ENCODE results near the gene MEOX1. TPM values are rescaled to one million over a fixed set of nuclear protein-coding genes. Genes with fewer than 3 reads are reported as not detected.

MEOX1 gene
- total RNA-seq, 1 experiment from 2014 or later = not detected

DNA sequence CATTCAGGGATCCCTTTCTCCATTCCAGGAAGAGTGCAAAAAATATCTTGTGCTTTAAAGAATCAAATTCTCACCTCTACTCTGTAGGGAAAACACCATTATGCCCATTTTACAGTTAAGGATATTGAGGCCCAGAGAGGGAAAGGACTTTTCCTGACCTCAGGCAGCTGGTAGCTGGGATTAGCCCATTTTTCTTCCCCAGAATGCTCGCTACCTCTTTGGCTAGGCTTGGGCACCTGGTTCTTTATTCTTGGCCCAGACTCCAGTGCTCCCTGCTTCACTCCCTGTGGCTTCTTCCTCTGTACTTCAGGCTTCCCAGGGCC lies 45.7 kb downstream of the MEOX1 start:
- Mint-ChIP-seq H3K9me3 (peaks cover 12% of the 10 kb centered on the region), H3K4me3 (no peak overlapping the region), H3K27me3 (ENCODE audit: low read depth) (no peaks in the 10 kb centered on the region; the same call in 1 of the 2 replicates), H3K36me3 (no peaks in the 10 kb centered on the region), H3K4me1 (peaks cover 4% of the 10 kb centered on the region; the same call in 1 of the 2 replicates), H3K27ac (no peak overlapping the region)
- ChIA-PET POLR2A (no interaction called here), CTCF (interaction anchor here (1.0 kb wide), 1 partner anchor 132 kb away, joined by 3 read pairs; the partner anchor contains the start of gene DHX8)
- ATAC-seq (no peak), DNase-seq (ENCODE audit: low spot score) (no peak)
- no peak for TF ChIP-seq ZNF232 (CRISPR knock-in tag; IDR thresholded peaks at IDR 0.05)
- TF ChIP-seq EMX1 (CRISPR knock-in tag; IDR thresholded peaks at IDR 0.05) = no peak
- TF ChIP-seq, protein P1, sequence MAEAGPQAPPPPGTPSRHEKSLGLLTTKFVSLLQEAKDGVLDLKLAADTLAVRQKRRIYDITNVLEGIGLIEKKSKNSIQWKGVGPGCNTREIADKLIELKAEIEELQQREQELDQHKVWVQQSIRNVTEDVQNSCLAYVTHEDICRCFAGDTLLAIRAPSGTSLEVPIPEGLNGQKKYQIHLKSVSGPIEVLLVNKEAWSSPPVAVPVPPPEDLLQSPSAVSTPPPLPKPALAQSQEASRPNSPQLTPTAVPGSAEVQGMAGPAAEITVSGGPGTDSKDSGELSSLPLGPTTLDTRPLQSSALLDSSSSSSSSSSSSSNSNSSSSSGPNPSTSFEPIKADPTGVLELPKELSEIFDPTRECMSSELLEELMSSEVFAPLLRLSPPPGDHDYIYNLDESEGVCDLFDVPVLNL (CRISPR knock-in tag; IDR thresholded peaks at IDR 0.05; ENCODE audit: borderline replicate concordance, low read depth) = no peak
- TF ChIP-seq FOXK1 (CRISPR knock-in tag; IDR thresholded peaks at IDR 0.05) = no peak
- TF ChIP-seq, protein P2, sequence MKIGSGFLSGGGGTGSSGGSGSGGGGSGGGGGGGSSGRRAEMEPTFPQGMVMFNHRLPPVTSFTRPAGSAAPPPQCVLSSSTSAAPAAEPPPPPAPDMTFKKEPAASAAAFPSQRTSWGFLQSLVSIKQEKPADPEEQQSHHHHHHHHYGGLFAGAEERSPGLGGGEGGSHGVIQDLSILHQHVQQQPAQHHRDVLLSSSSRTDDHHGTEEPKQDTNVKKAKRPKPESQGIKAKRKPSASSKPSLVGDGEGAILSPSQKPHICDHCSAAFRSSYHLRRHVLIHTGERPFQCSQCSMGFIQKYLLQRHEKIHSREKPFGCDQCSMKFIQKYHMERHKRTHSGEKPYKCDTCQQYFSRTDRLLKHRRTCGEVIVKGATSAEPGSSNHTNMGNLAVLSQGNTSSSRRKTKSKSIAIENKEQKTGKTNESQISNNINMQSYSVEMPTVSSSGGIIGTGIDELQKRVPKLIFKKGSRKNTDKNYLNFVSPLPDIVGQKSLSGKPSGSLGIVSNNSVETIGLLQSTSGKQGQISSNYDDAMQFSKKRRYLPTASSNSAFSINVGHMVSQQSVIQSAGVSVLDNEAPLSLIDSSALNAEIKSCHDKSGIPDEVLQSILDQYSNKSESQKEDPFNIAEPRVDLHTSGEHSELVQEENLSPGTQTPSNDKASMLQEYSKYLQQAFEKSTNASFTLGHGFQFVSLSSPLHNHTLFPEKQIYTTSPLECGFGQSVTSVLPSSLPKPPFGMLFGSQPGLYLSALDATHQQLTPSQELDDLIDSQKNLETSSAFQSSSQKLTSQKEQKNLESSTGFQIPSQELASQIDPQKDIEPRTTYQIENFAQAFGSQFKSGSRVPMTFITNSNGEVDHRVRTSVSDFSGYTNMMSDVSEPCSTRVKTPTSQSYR (CRISPR knock-in tag; IDR thresholded peaks at IDR 0.05) = no peak
- TF ChIP-seq SOX15 (CRISPR knock-in tag; IDR thresholded peaks at IDR 0.05) = no peak
- no peak for TF ChIP-seq GABPB1 (CRISPR knock-in tag; IDR thresholded peaks at IDR 0.05)
- TF ChIP-seq FOXP1 (CRISPR knock-in tag; IDR thresholded peaks at IDR 0.05; ENCODE audit: borderline replicate concordance) = no peak
- no peak for TF ChIP-seq NFYB (CRISPR knock-in tag; conservative IDR thresholded peaks at IDR 0.05; ENCODE audit: low read depth)
- TF ChIP-seq ELF4 (CRISPR knock-in tag; IDR thresholded peaks at IDR 0.05; ENCODE audit: low read depth) = no peak
- TF ChIP-seq, protein P3, sequence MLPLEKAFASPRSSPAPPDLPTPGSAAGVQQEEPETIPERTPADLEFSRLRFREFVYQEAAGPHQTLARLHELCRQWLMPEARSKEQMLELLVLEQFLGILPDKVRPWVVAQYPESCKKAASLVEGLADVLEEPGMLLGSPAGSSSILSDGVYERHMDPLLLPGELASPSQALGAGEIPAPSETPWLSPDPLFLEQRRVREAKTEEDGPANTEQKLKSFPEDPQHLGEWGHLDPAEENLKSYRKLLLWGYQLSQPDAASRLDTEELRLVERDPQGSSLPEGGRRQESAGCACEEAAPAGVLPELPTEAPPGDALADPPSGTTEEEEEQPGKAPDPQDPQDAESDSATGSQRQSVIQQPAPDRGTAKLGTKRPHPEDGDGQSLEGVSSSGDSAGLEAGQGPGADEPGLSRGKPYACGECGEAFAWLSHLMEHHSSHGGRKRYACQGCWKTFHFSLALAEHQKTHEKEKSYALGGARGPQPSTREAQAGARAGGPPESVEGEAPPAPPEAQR (CRISPR knock-in tag; IDR thresholded peaks at IDR 0.05) = no peak
- TF ChIP-seq, protein P4, sequence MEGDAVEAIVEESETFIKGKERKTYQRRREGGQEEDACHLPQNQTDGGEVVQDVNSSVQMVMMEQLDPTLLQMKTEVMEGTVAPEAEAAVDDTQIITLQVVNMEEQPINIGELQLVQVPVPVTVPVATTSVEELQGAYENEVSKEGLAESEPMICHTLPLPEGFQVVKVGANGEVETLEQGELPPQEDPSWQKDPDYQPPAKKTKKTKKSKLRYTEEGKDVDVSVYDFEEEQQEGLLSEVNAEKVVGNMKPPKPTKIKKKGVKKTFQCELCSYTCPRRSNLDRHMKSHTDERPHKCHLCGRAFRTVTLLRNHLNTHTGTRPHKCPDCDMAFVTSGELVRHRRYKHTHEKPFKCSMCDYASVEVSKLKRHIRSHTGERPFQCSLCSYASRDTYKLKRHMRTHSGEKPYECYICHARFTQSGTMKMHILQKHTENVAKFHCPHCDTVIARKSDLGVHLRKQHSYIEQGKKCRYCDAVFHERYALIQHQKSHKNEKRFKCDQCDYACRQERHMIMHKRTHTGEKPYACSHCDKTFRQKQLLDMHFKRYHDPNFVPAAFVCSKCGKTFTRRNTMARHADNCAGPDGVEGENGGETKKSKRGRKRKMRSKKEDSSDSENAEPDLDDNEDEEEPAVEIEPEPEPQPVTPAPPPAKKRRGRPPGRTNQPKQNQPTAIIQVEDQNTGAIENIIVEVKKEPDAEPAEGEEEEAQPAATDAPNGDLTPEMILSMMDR (IDR thresholded peaks at IDR 0.05) = no peak
- no peak for TF ChIP-seq NFATC4 (CRISPR knock-in tag; IDR thresholded peaks at IDR 0.05)
- no peak for TF ChIP-seq KAT7 (CRISPR knock-in tag; IDR thresholded peaks at IDR 0.05; ENCODE audit: borderline replicate concordance)

DNA sequence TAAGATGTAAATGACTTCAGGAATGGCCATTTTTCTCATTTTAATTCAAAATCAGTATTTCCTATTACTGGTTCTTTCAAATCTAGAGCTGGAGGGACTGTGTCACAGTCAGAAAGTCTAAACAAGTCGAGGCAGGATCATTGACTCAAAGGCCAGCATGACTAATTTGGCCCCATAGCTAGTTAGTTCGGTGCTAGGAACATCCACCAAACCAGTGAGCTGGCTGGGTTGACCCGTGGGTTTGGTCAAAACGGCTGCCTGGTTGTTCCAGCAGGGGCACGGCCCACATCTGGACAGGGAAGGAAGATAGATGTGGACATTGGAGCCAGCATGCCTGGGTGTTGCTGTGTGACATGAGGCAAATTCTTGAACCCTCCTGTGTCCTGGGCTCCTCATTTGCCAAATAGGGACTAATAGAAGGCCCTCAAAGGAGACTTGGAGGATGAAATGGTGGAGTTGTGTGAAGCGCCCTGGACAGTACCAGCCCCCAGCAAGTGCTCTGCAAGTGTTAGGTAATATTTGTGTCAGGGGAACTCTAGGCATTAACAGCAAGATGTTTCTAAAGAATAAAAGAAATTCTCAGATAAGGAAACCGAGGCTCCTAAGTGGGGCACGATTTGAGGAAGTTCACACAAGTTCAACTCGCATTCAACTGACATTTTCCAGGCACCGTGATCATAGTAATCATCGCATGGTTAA lies 46.2 kb downstream of the MEOX1 start:
- ChIA-PET POLR2A (no interaction called here), CTCF (no interaction called here)
- DNase-seq (ENCODE audit: low spot score) = no peak
- H3K27ac Mint-ChIP-seq = no peak overlapping the region
- H3K9me3 Mint-ChIP-seq = peaks cover 12% of the 10 kb centered on the region
- no peak overlapping the region for H3K4me3 Mint-ChIP-seq
- no peaks in the 10 kb centered on the region for H3K36me3 Mint-ChIP-seq
- no peaks in the 10 kb centered on the region; the same call in 1 of the 2 replicates for H3K27me3 Mint-ChIP-seq (ENCODE audit: low read depth)
- 0 out of 2 replicates have a peak, but pooled peaks cover under 1% of the 10 kb centered on the region for H3K4me1 Mint-ChIP-seq
- ATAC-seq = no peak
- TF ChIP-seq ZNF263 (CRISPR knock-in tag; IDR thresholded peaks at IDR 0.05; ENCODE audit: low read depth) (no peak), GRHL2 (CRISPR knock-in tag; IDR thresholded peaks at IDR 0.05; ENCODE audit: insufficient replicate concordance, severe bottlenecking) (no peak), EMX1 (CRISPR knock-in tag; IDR thresholded peaks at IDR 0.05) (no peak), ETV6 (CRISPR knock-in tag; IDR thresholded peaks at IDR 0.05) (no peak), TEAD4 (CRISPR knock-in tag; IDR thresholded peaks at IDR 0.05) (no peak), RORB (CRISPR knock-in tag; IDR thresholded peaks at IDR 0.05) (no peak), SMAD3 (CRISPR knock-in tag; IDR thresholded peaks at IDR 0.05; ENCODE audit: borderline replicate concordance) (no peak), OVOL2 (CRISPR knock-in tag; IDR thresholded peaks at IDR 0.05; ENCODE audit: borderline replicate concordance) (no peak)
- TF ChIP-seq, protein P5, sequence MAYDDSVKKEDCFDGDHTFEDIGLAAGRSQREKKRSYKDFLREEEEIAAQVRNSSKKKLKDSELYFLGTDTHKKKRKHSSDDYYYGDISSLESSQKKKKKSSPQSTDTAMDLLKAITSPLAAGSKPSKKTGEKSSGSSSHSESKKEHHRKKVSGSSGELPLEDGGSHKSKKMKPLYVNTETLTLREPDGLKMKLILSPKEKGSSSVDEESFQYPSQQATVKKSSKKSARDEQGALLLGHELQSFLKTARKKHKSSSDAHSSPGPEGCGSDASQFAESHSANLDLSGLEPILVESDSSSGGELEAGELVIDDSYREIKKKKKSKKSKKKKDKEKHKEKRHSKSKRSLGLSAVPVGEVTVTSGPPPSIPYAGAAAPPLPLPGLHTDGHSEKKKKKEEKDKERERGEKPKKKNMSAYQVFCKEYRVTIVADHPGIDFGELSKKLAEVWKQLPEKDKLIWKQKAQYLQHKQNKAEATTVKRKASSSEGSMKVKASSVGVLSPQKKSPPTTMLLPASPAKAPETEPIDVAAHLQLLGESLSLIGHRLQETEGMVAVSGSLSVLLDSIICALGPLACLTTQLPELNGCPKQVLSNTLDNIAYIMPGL (CRISPR knock-in tag; IDR thresholded peaks at IDR 0.05) = no peak
- TF ChIP-seq, protein P6, sequence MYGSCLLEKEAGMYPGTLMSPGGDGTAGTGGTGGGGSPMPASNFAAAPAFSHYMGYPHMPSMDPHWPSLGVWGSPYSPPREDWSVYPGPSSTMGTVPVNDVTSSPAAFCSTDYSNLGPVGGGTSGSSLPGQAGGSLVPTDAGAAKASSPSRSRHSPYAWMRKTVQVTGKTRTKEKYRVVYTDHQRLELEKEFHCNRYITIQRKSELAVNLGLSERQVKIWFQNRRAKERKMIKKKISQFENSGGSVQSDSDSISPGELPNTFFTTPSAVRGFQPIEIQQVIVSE (CRISPR knock-in tag; IDR thresholded peaks at IDR 0.05; ENCODE audit: borderline replicate concordance) = no peak
- TF ChIP-seq, protein P7, sequence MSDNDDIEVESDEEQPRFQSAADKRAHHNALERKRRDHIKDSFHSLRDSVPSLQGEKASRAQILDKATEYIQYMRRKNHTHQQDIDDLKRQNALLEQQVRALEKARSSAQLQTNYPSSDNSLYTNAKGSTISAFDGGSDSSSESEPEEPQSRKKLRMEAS (CRISPR knock-in tag; IDR thresholded peaks at IDR 0.05) = no peak
- TF ChIP-seq, protein P1 (CRISPR knock-in tag; IDR thresholded peaks at IDR 0.05; ENCODE audit: borderline replicate concordance, low read depth) = no peak
